ENCODE data around the gene KDM2B.
"Not testable (repeated sequence)": the region's sequence is repeated elsewhere in the genome, so short reads cannot be mapped to it uniquely, and the experiment has no call there.

KDM2B gene

GRCh38 chr12:121489874-121490273, 90.9 kb downstream of the KDM2B start:
- no peak for ATAC-seq (ENCODE audit: insufficient read depth, low read depth)
- H3K79me2 ChIP-seq (ENCODE audit: insufficient read depth, low read length), result peaks cover 5% of the 10 kb centered on the region; the same call in 1 of the 2 replicates
- H3K9ac ChIP-seq (ENCODE audit: low read depth, low read length), result no peak overlapping the region
- H2AFZ ChIP-seq (ENCODE audit: low read depth, low read length), result no peak overlapping the region
- TF ChIP-seq, protein P1, sequence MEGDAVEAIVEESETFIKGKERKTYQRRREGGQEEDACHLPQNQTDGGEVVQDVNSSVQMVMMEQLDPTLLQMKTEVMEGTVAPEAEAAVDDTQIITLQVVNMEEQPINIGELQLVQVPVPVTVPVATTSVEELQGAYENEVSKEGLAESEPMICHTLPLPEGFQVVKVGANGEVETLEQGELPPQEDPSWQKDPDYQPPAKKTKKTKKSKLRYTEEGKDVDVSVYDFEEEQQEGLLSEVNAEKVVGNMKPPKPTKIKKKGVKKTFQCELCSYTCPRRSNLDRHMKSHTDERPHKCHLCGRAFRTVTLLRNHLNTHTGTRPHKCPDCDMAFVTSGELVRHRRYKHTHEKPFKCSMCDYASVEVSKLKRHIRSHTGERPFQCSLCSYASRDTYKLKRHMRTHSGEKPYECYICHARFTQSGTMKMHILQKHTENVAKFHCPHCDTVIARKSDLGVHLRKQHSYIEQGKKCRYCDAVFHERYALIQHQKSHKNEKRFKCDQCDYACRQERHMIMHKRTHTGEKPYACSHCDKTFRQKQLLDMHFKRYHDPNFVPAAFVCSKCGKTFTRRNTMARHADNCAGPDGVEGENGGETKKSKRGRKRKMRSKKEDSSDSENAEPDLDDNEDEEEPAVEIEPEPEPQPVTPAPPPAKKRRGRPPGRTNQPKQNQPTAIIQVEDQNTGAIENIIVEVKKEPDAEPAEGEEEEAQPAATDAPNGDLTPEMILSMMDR (IDR thresholded peaks at IDR 0.05; ENCODE audit: borderline replicate concordance, extremely low read depth, low read length, poor library complexity, severe bottlenecking), result no peak
- TF ChIP-seq EZH2 (IDR thresholded peaks at IDR 0.05; ENCODE audit: borderline replicate concordance, low read depth, low read length, severe bottlenecking), result no peak
- no peaks in the 10 kb centered on the region for H3K9me3 ChIP-seq (ENCODE audit: insufficient read depth, low read length, severe bottlenecking)
- no peaks in the 10 kb centered on the region; the same call in 1 of the 2 replicates for H4K20me1 ChIP-seq (ENCODE audit: insufficient read depth, low read length)
- no peak overlapping the region for H3K27ac ChIP-seq (ENCODE audit: low read length)
- H3K4me2 ChIP-seq (ENCODE audit: insufficient read depth, low read length), result no peak overlapping the region
- DNase-seq, result no peak
- peaks cover 31% of the 10 kb centered on the region for H3K36me3 ChIP-seq (ENCODE audit: insufficient read depth, low read length)
- no peak overlapping the region for H3K4me3 ChIP-seq (ENCODE audit: low read depth in 1 of 2, low read length in 2 of 2)
- H3K4me1 ChIP-seq (ENCODE audit: insufficient read depth, low read length), result no peaks in the 10 kb centered on the region
- H3K27me3 ChIP-seq (ENCODE audit: insufficient read depth, low read length, poor library complexity), result no peaks in the 10 kb centered on the region

DNA sequence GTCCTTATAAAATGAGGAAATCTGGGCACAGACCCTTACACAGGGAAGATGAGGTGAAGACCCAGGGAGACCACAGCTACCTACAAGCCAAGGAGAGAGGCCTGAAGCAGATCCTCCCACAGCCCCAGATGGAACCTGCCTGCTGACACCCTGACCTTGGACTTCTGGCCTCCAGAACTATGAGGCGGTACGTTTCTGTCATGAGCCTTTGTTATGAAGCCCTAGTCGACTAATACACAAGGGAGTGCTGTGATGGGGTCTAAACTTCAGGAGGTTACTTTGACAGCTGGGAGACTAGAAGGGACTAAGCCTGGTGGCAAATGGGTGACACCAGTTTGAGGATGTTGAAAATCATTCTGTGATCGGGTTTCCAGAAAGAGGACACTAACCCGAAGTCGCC, 95.9 kb downstream of the KDM2B start:
- DNase-seq (no peak), ATAC-seq (ENCODE audit: insufficient read depth, low read depth) (no peak)
- TF ChIP-seq, protein P1 (IDR thresholded peaks at IDR 0.05; ENCODE audit: borderline replicate concordance, extremely low read depth, low read length, poor library complexity, severe bottlenecking), result no peak
- no peak for TF ChIP-seq EZH2 (IDR thresholded peaks at IDR 0.05; ENCODE audit: borderline replicate concordance, low read depth, low read length, severe bottlenecking)
- Histone ChIP-seq H3K36me3 (ENCODE audit: insufficient read depth, low read length) (peaks cover 32% of the 10 kb centered on the region), H3K27ac (ENCODE audit: low read length) (no peak overlapping the region), H3K9ac (ENCODE audit: low read depth, low read length) (no peak overlapping the region), H3K9me3 (ENCODE audit: insufficient read depth, low read length, severe bottlenecking) (no peaks in the 10 kb centered on the region), H3K27me3 (ENCODE audit: insufficient read depth, low read length, poor library complexity) (no peaks in the 10 kb centered on the region), H2AFZ (ENCODE audit: low read depth, low read length) (no peak overlapping the region), H3K79me2 (ENCODE audit: insufficient read depth, low read length) (peaks cover 5% of the 10 kb centered on the region; the same call in 1 of the 2 replicates), H3K4me3 (ENCODE audit: low read depth in 1 of 2, low read length in 2 of 2) (no peak overlapping the region), H4K20me1 (ENCODE audit: insufficient read depth, low read length) (no peaks in the 10 kb centered on the region; the same call in 1 of the 2 replicates), H3K4me2 (ENCODE audit: insufficient read depth, low read length) (no peak overlapping the region), H3K4me1 (ENCODE audit: insufficient read depth, low read length) (no peaks in the 10 kb centered on the region)

GRCh38 chr12:121484564-121484963, 96.3 kb downstream of the KDM2B start:
- H4K20me1 ChIP-seq (ENCODE audit: insufficient read depth, low read length); H3K27ac ChIP-seq (ENCODE audit: low read length); DNase-seq; ATAC-seq (ENCODE audit: insufficient read depth, low read depth); H3K4me3 ChIP-seq (ENCODE audit: low read depth in 1 of 2, low read length in 2 of 2); H2AFZ ChIP-seq (ENCODE audit: low read depth, low read length); H3K79me2 ChIP-seq (ENCODE audit: insufficient read depth, low read length); H3K9me3 ChIP-seq (ENCODE audit: insufficient read depth, low read length, severe bottlenecking); H3K9ac ChIP-seq (ENCODE audit: low read depth, low read length); H3K4me2 ChIP-seq (ENCODE audit: insufficient read depth, low read length); H3K27me3 ChIP-seq (ENCODE audit: insufficient read depth, low read length, poor library complexity); H3K4me1 ChIP-seq (ENCODE audit: insufficient read depth, low read length): not testable (repeated sequence)
- H3K36me3 ChIP-seq (ENCODE audit: insufficient read depth, low read length), result peaks cover 32% of the 10 kb centered on the region

- Histone ChIP-seq H3K4me3 (ENCODE audit: low read depth in 1 of 2, low read length in 2 of 2) (no peak overlapping the region), H3K36me3 (ENCODE audit: insufficient read depth, low read length) (peaks cover 32% of the 10 kb centered on the region), H3K27ac (ENCODE audit: low read length) (no peak overlapping the region), H3K79me2 (ENCODE audit: insufficient read depth, low read length) (peaks cover 5% of the 10 kb centered on the region; the same call in 1 of the 2 replicates), H4K20me1 (ENCODE audit: insufficient read depth, low read length) (no peaks in the 10 kb centered on the region; the same call in 1 of the 2 replicates), H3K27me3 (ENCODE audit: insufficient read depth, low read length, poor library complexity) (no peaks in the 10 kb centered on the region), H3K4me1 (ENCODE audit: insufficient read depth, low read length) (no peaks in the 10 kb centered on the region), H3K9me3 (ENCODE audit: insufficient read depth, low read length, severe bottlenecking) (no peaks in the 10 kb centered on the region), H3K9ac (ENCODE audit: low read depth, low read length) (no peak overlapping the region), H3K4me2 (ENCODE audit: insufficient read depth, low read length) (no peak overlapping the region), H2AFZ (ENCODE audit: low read depth, low read length) (no peak overlapping the region)
- no peak for TF ChIP-seq EZH2 (IDR thresholded peaks at IDR 0.05; ENCODE audit: borderline replicate concordance, low read depth, low read length, severe bottlenecking)
- TF ChIP-seq, protein P1 (IDR thresholded peaks at IDR 0.05; ENCODE audit: borderline replicate concordance, extremely low read depth, low read length, poor library complexity, severe bottlenecking), result no peak
- ATAC-seq (ENCODE audit: insufficient read depth, low read depth), result no peak
- no peak for DNase-seq
Observed at GRCh38 chr12:121483949-121484348, 96.9 kb downstream of the KDM2B start.
